ENCODE data around the gene NPTX1.

NPTX1 gene

DNA sequence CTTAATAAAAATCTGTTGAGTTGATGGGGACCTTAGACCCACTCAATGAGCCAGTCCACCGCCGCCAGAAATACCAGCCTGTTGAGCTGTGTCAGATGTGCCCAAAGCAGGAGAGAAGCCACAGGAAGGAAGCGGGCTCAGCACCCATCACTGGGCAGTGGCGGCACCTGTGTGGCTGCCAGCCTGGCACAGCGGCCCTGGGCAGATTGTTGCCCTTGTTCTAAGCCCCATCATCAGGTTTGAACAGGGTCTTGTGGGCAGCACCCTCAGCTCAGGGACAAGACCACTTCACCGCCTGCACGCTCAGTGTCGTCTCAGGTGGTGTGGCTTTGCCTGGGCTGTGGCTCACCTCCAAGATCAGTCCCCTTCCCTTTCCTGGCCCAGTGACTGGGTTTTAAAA, 52.1 kb downstream of the NPTX1 start:
- DNase-seq: no peak
- Histone ChIP-seq H3K4me2 (ENCODE audit: insufficient read depth, low read length) (no peak overlapping the region), H4K20me1 (ENCODE audit: insufficient read depth, low read length) (peaks cover 9% of the 10 kb centered on the region; the same call in 1 of the 2 replicates), H3K9ac (ENCODE audit: low read depth, low read length) (no peak overlapping the region), H3K4me1 (ENCODE audit: insufficient read depth, low read length) (peaks cover 7% of the 10 kb centered on the region), H3K27me3 (ENCODE audit: insufficient read depth, low read length, poor library complexity) (no peaks in the 10 kb centered on the region), H2AFZ (ENCODE audit: low read depth, low read length) (no peak overlapping the region), H3K36me3 (ENCODE audit: insufficient read depth, low read length) (no peaks in the 10 kb centered on the region), H3K79me2 (ENCODE audit: insufficient read depth, low read length) (no peaks in the 10 kb centered on the region), H3K27ac (ENCODE audit: low read length) (no peak overlapping the region), H3K4me3 (ENCODE audit: low read depth in 1 of 2, low read length in 2 of 2) (no peak overlapping the region), H3K9me3 (ENCODE audit: insufficient read depth, low read length, severe bottlenecking) (no peaks in the 10 kb centered on the region)
- no peak for TF ChIP-seq CTCF (IDR thresholded peaks at IDR 0.05; ENCODE audit: borderline replicate concordance, extremely low read depth, low read length, poor library complexity, severe bottlenecking)
- no peak for TF ChIP-seq EZH2 (IDR thresholded peaks at IDR 0.05; ENCODE audit: borderline replicate concordance, low read depth, low read length, severe bottlenecking)
- ATAC-seq (ENCODE audit: insufficient read depth, low read depth): no peak

DNA sequence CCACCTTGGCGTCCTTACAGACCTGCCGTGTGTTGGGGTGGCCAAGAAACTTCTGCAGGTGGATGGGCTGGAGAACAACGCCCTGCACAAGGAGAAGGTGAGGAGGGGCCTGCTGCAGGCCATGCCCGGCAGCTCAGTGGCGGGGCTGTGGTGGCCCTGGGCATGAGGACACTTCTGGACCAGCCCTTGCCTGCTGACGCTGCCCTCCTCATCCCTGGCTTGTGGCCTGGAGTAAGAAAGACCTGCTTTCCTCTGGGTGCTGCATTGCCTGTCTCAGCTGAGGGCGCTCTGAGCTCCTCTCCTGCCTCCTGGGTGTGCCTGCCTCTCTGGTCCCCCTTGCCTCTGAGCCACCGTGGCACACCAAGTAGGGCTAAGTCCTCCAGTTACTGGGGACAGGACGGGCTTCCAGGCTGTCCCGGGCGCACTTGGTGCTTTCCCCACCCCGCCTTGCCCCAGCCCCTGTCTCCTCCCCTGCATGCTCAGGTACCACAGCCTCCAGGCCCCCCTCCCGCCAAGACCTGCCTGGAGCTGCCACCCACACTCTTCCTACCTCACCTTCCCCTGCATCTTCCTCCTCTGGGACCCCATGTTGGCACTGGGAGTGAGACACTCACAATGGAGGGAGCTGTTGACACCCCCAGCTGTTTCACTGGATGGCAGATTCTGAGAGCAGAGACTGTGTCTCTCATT, 52.7 kb downstream of the NPTX1 start:
- Histone ChIP-seq H3K4me2 (ENCODE audit: insufficient read depth, low read length) (no peak overlapping the region), H2AFZ (ENCODE audit: low read depth, low read length) (no peak overlapping the region), H3K79me2 (ENCODE audit: insufficient read depth, low read length) (no peaks in the 10 kb centered on the region), H4K20me1 (ENCODE audit: insufficient read depth, low read length) (peaks cover 9% of the 10 kb centered on the region; the same call in 1 of the 2 replicates), H3K36me3 (ENCODE audit: insufficient read depth, low read length) (no peaks in the 10 kb centered on the region), H3K9ac (ENCODE audit: low read depth, low read length) (no peak overlapping the region), H3K9me3 (ENCODE audit: insufficient read depth, low read length, severe bottlenecking) (no peaks in the 10 kb centered on the region), H3K27ac (ENCODE audit: low read length) (no peak overlapping the region), H3K4me3 (ENCODE audit: low read depth in 1 of 2, low read length in 2 of 2) (no peak overlapping the region), H3K27me3 (ENCODE audit: insufficient read depth, low read length, poor library complexity) (no peaks in the 10 kb centered on the region), H3K4me1 (ENCODE audit: insufficient read depth, low read length) (peaks cover 7% of the 10 kb centered on the region)
- DNase-seq (no peak), ATAC-seq (ENCODE audit: insufficient read depth, low read depth) (no peak)
- TF ChIP-seq EZH2 (IDR thresholded peaks at IDR 0.05; ENCODE audit: borderline replicate concordance, low read depth, low read length, severe bottlenecking): no peak
- TF ChIP-seq CTCF (IDR thresholded peaks at IDR 0.05; ENCODE audit: borderline replicate concordance, extremely low read depth, low read length, poor library complexity, severe bottlenecking): no peak

GRCh38 chr17:80422981-80423380, 53.4 kb downstream of the NPTX1 start:
- ATAC-seq (ENCODE audit: insufficient read depth, low read depth) (no peak), DNase-seq (no peak)
- Histone ChIP-seq H3K4me1 (ENCODE audit: insufficient read depth, low read length) (peaks cover 7% of the 10 kb centered on the region), H3K36me3 (ENCODE audit: insufficient read depth, low read length) (peaks cover 5% of the 10 kb centered on the region; the same call in 1 of the 2 replicates), H3K9ac (ENCODE audit: low read depth, low read length) (no peak overlapping the region), H3K4me3 (ENCODE audit: low read depth in 1 of 2, low read length in 2 of 2) (no peak overlapping the region), H3K27ac (ENCODE audit: low read length) (no peak overlapping the region), H3K27me3 (ENCODE audit: insufficient read depth, low read length, poor library complexity) (no peaks in the 10 kb centered on the region), H3K9me3 (ENCODE audit: insufficient read depth, low read length, severe bottlenecking) (no peaks in the 10 kb centered on the region), H3K4me2 (ENCODE audit: insufficient read depth, low read length) (no peak overlapping the region), H2AFZ (ENCODE audit: low read depth, low read length) (no peak overlapping the region), H3K79me2 (ENCODE audit: insufficient read depth, low read length) (no peaks in the 10 kb centered on the region), H4K20me1 (ENCODE audit: insufficient read depth, low read length) (peaks cover 9% of the 10 kb centered on the region; the same call in 1 of the 2 replicates)
- TF ChIP-seq CTCF (IDR thresholded peaks at IDR 0.05; ENCODE audit: borderline replicate concordance, extremely low read depth, low read length, poor library complexity, severe bottlenecking) (no peak), EZH2 (IDR thresholded peaks at IDR 0.05; ENCODE audit: borderline replicate concordance, low read depth, low read length, severe bottlenecking) (no peak)
